Measurements from ENCODE around the gene DYNLT2. TPM values are rescaled to one million over a fixed set of nuclear protein-coding genes. Genes with fewer than 3 reads are reported as not detected.

Gene DYNLT2
- total and polyA plus RNA-seq, 3 donors from 2014 or later, result 15.4 to 59.4 (median 20.4) TPM

GRCh38 chr6:169792306-169793015, 41.1 kb upstream of the DYNLT2 start:
- Histone ChIP-seq H3K4me3 (no peak overlapping the region), H3K9me3 (no peaks in the 10 kb centered on the region), H3K27me3 (no peaks in the 10 kb centered on the region), H3K36me3 (ENCODE audit: low read depth, missing control alignments) (no peaks in the 10 kb centered on the region), H3K27ac (no peak overlapping the region), H3K4me1 (peaks cover 6% of the 10 kb centered on the region)
- peak; percentile 9 for DNase-seq
- intact Hi-C loops (cut with DNase I; ENCODE audit: low total_unique reads), result no loop called here
- WGBS, 2 donors, result 93% methylated on average over 21 of the region's 21 CpGs
- no peak for TF ChIP-seq CTCF (IDR thresholded peaks at IDR 0.05)
- no peak for TF ChIP-seq POLR2A (IDR thresholded peaks at IDR 0.05)

GRCh38 chr6:169791721-169792131, 40.4 kb upstream of the DYNLT2 start:
- 74 to 85% methylated on average over 6 of the region's 6 CpGs for WGBS, 2 donors
- intact Hi-C loops (cut with DNase I; ENCODE audit: low total_unique reads), result no loop called here
- DNase-seq, result peak; percentile 6

GRCh38 chr6:169789944-169790927, 38.9 kb upstream of the DYNLT2 start:
- H3K4me1 ChIP-seq, result peaks cover 6% of the 10 kb centered on the region
- DNase-seq, result peak; percentile 83
- TF ChIP-seq CTCF (IDR thresholded peaks at IDR 0.05) (peak; percentile 68 to 94 (median 93)), POLR2A (IDR thresholded peaks at IDR 0.05) (no peak)
- intact Hi-C loops (cut with DNase I; ENCODE audit: low total_unique reads), result no loop called here
- no peaks in the 10 kb centered on the region for H3K9me3 ChIP-seq
- WGBS, 2 donors, result 0% methylated on average over 51 to 61 of the region's 61 CpGs
- peak overlapping the region; percentile 46 to 80 for H3K27ac ChIP-seq
- no peaks in the 10 kb centered on the region for H3K36me3 ChIP-seq (ENCODE audit: low read depth, missing control alignments)
- H3K27me3 ChIP-seq, result no peaks in the 10 kb centered on the region
- H3K4me3 ChIP-seq, result peak overlapping the region; percentile 31 to 53

More at GRCh38 chr6:169791721-169792131, 40.4 kb upstream of the DYNLT2 start:
- peaks cover 6% of the 10 kb centered on the region for H3K4me1 ChIP-seq
- no peaks in the 10 kb centered on the region for H3K9me3 ChIP-seq
- TF ChIP-seq CTCF (IDR thresholded peaks at IDR 0.05), result no peak
- TF ChIP-seq POLR2A (IDR thresholded peaks at IDR 0.05), result no peak
- no peak overlapping the region for H3K27ac ChIP-seq
- no peaks in the 10 kb centered on the region for H3K27me3 ChIP-seq
- H3K36me3 ChIP-seq (ENCODE audit: low read depth, missing control alignments), result no peaks in the 10 kb centered on the region
- H3K4me3 ChIP-seq, result no peak overlapping the region

GRCh38 chr6:169789146-169789943, 38.0 kb upstream of the DYNLT2 start:
- WGBS, 2 donors, result 37 to 55% methylated on average over 21 to 24 of the region's 24 CpGs
- H3K9me3 ChIP-seq, result no peaks in the 10 kb centered on the region
- peak overlapping the region; percentile 31 to 53 for H3K4me3 ChIP-seq
- no peaks in the 10 kb centered on the region for H3K27me3 ChIP-seq
- intact Hi-C loops (cut with DNase I; ENCODE audit: low total_unique reads), result no loop called here
- H3K36me3 ChIP-seq (ENCODE audit: low read depth, missing control alignments), result no peaks in the 10 kb centered on the region
- no peak for DNase-seq
- TF ChIP-seq CTCF (IDR thresholded peaks at IDR 0.05) (no peak), POLR2A (IDR thresholded peaks at IDR 0.05) (no peak)
- H3K27ac ChIP-seq, result no peak overlapping the region
- peaks cover 6% of the 10 kb centered on the region for H3K4me1 ChIP-seq

Data from testis (tissue), 3 donors.